ENCODE data around the gene ANGPTL8.

The ANGPTL8 gene

DNA sequence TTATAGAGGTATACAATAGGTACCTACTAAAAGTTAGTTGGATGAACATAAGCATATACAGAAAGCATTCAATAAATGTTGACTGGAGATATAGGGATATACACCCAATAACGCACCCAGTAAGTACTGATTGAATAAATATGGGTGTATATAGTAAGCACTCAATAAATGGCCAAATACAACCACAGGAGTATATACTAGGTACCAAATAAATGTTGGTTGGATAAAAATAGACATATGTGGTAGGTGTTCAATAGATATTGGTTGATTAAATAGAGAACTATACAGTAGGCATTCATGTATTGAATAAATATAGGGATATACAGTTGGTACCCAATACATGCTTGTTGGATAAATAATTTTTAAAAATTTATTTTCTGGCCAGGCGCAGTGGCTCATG lies 9.4 kb downstream of the ANGPTL8 start:
- peaks cover 8% of the 10 kb centered on the region for H3K4me1 ChIP-seq (ENCODE audit: control insufficient read depth, insufficient read depth, low read length, poor library complexity, severe bottlenecking)
- H3K9me3 ChIP-seq (ENCODE audit: control insufficient read depth, low read length) = no peaks in the 10 kb centered on the region
- H3K4me3 ChIP-seq (ENCODE audit: extremely low read depth, insufficient read depth, low read length, poor library complexity, severe bottlenecking) = no peak overlapping the region
- H3K36me3 ChIP-seq (ENCODE audit: control insufficient read depth, insufficient read depth, low read length) = peaks cover 53% of the 10 kb centered on the region
- no CpG with 5 or more reads among the region's 2 CpGs for WGBS, 2 experiments (ENCODE audit: insufficient coverage in 2 of 2)
- no peak overlapping the region for H3K27ac ChIP-seq (ENCODE audit: low read depth, low read length, severe bottlenecking)

DNA sequence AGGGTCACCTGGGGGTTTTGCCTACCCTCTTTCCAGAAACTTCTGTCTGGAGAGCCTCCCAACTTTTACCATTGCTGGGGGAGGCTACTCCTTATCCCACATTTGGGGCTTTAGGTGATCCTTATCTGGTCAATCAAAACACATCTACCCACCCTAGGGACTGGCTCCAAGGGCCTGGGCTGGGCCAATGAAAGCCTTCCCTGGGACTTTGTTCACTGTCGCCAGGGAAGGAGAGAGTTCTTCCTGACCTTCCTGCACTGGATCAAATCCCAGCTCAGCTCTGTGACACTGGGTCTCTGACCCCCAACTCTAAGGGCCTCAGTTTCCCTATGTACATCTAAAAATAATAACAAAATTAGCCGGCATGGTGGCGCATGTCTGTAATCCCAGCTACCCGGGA lies 11.8 kb downstream of the ANGPTL8 start:
- H3K4me1 ChIP-seq (ENCODE audit: control insufficient read depth, insufficient read depth, low read length, poor library complexity, severe bottlenecking) = peaks cover 8% of the 10 kb centered on the region
- H3K4me3 ChIP-seq (ENCODE audit: extremely low read depth, insufficient read depth, low read length, poor library complexity, severe bottlenecking) = no peak overlapping the region
- whole genome bisulfite sequencing, 2 experiments (ENCODE audit: insufficient coverage in 2 of 2) = 93 to 100% methylated on average over 3 to 4 of the region's 4 CpGs
- peaks cover 46% of the 10 kb centered on the region for H3K36me3 ChIP-seq (ENCODE audit: control insufficient read depth, insufficient read depth, low read length)
- H3K27ac ChIP-seq (ENCODE audit: low read depth, low read length, severe bottlenecking) = no peak overlapping the region
- no peaks in the 10 kb centered on the region for H3K9me3 ChIP-seq (ENCODE audit: control insufficient read depth, low read length)

DNA sequence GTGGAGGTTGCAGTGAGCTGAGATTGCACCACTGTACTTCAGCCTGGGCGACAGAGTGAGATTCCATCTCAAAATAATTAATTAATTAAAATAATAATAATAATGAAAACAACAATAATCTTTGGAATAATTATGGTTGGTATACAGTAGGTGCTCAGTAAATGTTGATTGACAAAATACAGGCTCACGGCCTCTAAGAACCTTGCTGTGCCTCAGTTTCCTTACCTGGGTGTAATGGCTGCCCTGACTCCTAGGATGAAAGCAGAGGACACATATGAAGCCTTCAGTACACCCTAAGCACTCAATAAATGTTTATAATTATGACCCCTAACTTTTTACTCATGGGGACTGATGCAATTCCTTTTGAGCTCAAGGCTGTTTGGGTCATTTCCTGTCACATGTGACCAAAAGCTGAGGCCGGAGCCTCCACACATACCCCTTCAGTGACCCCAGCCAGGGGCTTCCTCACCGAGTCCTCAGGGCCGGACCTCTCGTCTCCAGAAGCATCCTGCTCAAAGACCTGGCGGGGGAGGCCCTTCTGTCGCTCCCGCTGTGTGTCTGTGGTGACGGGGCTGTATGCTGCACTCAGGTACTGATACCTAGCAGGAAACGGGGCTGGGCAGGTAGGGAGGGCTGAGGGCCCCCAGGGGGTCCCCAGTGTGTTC lies 12.4 kb downstream of the ANGPTL8 start:
- 92 to 98% methylated on average over 8 to 10 of the region's 11 CpGs for WGBS, 2 experiments (ENCODE audit: insufficient coverage in 2 of 2)

DNA sequence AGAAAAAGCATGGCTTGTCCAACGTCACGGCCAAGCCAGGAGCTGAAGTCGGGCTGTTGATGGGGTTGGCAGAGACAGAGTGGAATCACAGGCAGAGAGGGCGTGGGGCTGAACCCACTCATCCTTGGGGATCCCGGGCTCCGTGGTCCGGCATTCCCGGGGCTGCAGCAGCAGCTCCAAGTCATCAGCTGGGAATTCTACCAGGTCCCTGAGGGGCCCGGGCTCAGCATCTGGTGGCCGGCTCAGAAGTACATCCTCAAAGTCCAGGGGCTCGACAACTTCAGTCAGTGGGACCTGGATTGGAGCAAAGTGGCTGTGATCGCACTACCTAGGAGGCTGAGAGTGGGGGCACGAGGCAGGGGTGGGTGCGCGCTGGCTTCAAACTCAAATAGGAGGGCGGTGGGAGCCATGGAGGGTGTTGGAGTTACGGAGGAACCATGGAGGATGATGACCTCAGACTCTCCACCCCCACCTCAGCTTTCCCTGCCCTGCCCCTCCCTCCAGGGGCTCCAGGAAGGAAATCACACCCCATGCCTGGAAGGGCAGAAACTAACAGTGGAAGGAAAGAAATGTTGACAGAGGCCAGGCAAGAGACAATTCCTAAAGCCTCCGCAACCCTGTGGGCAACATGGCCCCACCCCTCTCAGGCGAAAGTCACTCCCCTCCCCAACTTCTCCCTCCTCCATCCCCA lies 13.4 kb downstream of the ANGPTL8 start:
- Histone ChIP-seq H3K36me3 (ENCODE audit: control insufficient read depth, insufficient read depth, low read length) (peaks cover 33% of the 10 kb centered on the region), H3K4me1 (ENCODE audit: control insufficient read depth, insufficient read depth, low read length, poor library complexity, severe bottlenecking) (peaks cover 8% of the 10 kb centered on the region), H3K9me3 (ENCODE audit: control insufficient read depth, low read length) (no peaks in the 10 kb centered on the region), H3K4me3 (ENCODE audit: extremely low read depth, insufficient read depth, low read length, poor library complexity, severe bottlenecking) (no peak overlapping the region), H3K27ac (ENCODE audit: low read depth, low read length, severe bottlenecking) (no peak overlapping the region)
- 94 to 96% methylated on average over 11 to 16 of the region's 19 CpGs for WGBS, 2 experiments (ENCODE audit: insufficient coverage in 2 of 2)

More for the DNA sequence above, 12.4 kb downstream of the ANGPTL8 start:
- no peak overlapping the region for H3K4me3 ChIP-seq (ENCODE audit: extremely low read depth, insufficient read depth, low read length, poor library complexity, severe bottlenecking)
- no peak overlapping the region for H3K27ac ChIP-seq (ENCODE audit: low read depth, low read length, severe bottlenecking)
- no peaks in the 10 kb centered on the region for H3K9me3 ChIP-seq (ENCODE audit: control insufficient read depth, low read length)
- peaks cover 8% of the 10 kb centered on the region for H3K4me1 ChIP-seq (ENCODE audit: control insufficient read depth, insufficient read depth, low read length, poor library complexity, severe bottlenecking)
- H3K36me3 ChIP-seq (ENCODE audit: control insufficient read depth, insufficient read depth, low read length) = peaks cover 42% of the 10 kb centered on the region

DNA sequence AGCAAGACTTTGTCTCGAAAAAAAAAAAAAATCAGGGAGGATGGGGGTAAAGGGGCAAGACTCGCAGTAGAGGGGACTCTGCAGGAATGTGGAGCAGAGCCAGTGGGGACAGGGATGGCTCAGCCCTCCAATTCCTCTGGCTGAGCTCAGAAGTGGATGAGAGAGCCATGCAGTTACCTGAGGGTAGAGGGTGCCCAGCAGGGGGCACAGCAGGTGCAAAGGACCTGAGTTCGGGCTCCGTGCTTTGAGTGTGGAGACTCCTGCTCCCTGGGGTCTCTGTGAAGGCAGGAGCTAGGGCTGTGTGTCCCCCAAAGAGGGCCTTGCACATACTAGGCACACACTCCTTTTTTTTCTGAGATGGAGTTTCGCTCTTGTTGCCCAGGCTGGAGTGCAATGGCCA lies 15.2 kb downstream of the ANGPTL8 start:
- Histone ChIP-seq H3K27ac (ENCODE audit: low read depth, low read length, severe bottlenecking) (no peak overlapping the region), H3K4me1 (ENCODE audit: control insufficient read depth, insufficient read depth, low read length, poor library complexity, severe bottlenecking) (peaks cover 8% of the 10 kb centered on the region), H3K9me3 (ENCODE audit: control insufficient read depth, low read length) (no peaks in the 10 kb centered on the region), H3K4me3 (ENCODE audit: extremely low read depth, insufficient read depth, low read length, poor library complexity, severe bottlenecking) (no peak overlapping the region), H3K36me3 (ENCODE audit: control insufficient read depth, insufficient read depth, low read length) (peaks cover 22% of the 10 kb centered on the region)
- 88 to 89% methylated on average over 5 of the region's 5 CpGs for WGBS, 2 experiments (ENCODE audit: insufficient coverage in 2 of 2)

DNA sequence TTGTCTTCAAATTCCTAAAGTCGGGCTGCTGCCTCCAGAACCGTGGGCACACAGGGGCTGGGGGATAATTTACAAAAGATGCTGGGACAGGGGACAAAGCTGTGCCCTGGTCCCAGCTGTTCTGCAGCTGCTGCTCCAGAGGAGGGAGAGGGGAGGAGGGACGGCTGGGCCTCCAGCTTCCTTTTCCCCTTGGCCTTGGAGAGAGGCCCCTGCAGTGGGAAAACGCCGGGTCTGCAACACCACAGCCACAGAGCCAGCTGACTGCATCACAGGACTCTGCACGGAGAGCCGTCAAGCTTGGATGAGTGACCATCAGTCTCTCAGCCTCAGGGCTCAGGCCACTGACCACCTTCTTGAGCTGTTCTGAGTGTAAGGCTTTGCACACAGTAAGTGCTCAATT lies 16.8 kb downstream of the ANGPTL8 start:
- no peaks in the 10 kb centered on the region for H3K9me3 ChIP-seq (ENCODE audit: control insufficient read depth, low read length)

DNA sequence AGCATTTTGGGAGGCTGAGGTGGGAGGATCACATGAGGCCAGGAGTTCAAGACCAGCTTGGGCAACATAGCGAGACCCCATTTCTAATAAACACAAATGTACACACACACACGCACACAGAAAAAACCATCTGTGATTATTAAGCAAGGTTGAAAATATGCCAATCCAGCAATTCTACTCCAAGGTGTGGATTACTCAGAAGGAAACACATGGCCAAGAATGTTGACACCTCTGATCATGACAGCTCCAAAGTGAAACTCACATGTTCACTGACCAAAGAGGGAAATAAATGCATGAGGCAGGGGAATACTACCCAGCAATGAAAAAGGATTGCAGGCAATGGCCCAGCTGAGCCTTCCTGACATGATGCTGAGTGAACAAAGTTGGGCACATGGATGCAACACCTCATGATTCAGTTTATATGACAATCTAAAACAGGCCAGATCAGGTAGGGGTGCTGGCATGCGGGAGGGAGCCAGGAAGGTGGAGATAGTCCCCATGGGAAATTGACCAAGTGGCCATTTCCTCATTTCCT lies 18.5 kb downstream of the ANGPTL8 start:
- 100% methylated on average over 1 of the region's 3 CpGs for WGBS, 2 experiments (ENCODE audit: insufficient coverage in 2 of 2)
- H3K27ac ChIP-seq (ENCODE audit: low read depth, low read length, severe bottlenecking) = no peak overlapping the region
- H3K36me3 ChIP-seq (ENCODE audit: control insufficient read depth, insufficient read depth, low read length) = no peaks in the 10 kb centered on the region
- H3K4me1 ChIP-seq (ENCODE audit: control insufficient read depth, insufficient read depth, low read length, poor library complexity, severe bottlenecking) = peaks cover 8% of the 10 kb centered on the region
- H3K4me3 ChIP-seq (ENCODE audit: extremely low read depth, insufficient read depth, low read length, poor library complexity, severe bottlenecking) = no peak overlapping the region
- no peaks in the 10 kb centered on the region for H3K9me3 ChIP-seq (ENCODE audit: control insufficient read depth, low read length)

More for the DNA sequence above, 16.8 kb downstream of the ANGPTL8 start:
- Histone ChIP-seq H3K27ac (ENCODE audit: low read depth, low read length, severe bottlenecking) (no peak overlapping the region), H3K4me1 (ENCODE audit: control insufficient read depth, insufficient read depth, low read length, poor library complexity, severe bottlenecking) (peaks cover 8% of the 10 kb centered on the region), H3K4me3 (ENCODE audit: extremely low read depth, insufficient read depth, low read length, poor library complexity, severe bottlenecking) (no peak overlapping the region), H3K36me3 (ENCODE audit: control insufficient read depth, insufficient read depth, low read length) (peaks cover 12% of the 10 kb centered on the region)
- 37 to 60% methylated on average over 7 of the region's 7 CpGs for WGBS, 2 experiments (ENCODE audit: insufficient coverage in 2 of 2)

DNA sequence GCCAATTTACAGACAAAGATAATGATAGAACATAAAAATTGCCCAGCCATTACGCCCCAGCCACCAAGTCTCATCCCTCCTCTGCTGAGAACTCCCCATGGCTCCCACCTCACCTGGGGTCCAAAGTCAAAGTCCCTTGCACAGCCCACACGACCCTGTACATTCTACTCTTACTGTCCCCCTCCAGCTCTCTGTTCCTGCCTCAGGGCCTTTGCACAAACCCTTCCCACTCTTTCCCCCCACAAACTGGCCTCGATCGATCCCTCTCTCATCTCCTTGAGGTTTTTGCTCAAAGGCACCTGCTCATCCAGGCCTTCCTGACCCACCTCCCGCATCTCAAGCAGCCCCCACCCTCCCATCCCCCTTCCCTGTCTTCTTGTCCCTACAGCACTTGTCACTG lies 21.6 kb downstream of the ANGPTL8 start:
- H3K4me1 ChIP-seq (ENCODE audit: control insufficient read depth, insufficient read depth, low read length, poor library complexity, severe bottlenecking) = no peaks in the 10 kb centered on the region
- H3K4me3 ChIP-seq (ENCODE audit: extremely low read depth, insufficient read depth, low read length, poor library complexity, severe bottlenecking) = peak overlapping the region; percentile 66
- no peaks in the 10 kb centered on the region for H3K36me3 ChIP-seq (ENCODE audit: control insufficient read depth, insufficient read depth, low read length)
- H3K27ac ChIP-seq (ENCODE audit: low read depth, low read length, severe bottlenecking) = no peak overlapping the region
- WGBS, 2 experiments (ENCODE audit: insufficient coverage in 2 of 2) = 72% methylated on average over 5 of the region's 5 CpGs
- H3K9me3 ChIP-seq (ENCODE audit: control insufficient read depth, low read length) = no peaks in the 10 kb centered on the region

DNA sequence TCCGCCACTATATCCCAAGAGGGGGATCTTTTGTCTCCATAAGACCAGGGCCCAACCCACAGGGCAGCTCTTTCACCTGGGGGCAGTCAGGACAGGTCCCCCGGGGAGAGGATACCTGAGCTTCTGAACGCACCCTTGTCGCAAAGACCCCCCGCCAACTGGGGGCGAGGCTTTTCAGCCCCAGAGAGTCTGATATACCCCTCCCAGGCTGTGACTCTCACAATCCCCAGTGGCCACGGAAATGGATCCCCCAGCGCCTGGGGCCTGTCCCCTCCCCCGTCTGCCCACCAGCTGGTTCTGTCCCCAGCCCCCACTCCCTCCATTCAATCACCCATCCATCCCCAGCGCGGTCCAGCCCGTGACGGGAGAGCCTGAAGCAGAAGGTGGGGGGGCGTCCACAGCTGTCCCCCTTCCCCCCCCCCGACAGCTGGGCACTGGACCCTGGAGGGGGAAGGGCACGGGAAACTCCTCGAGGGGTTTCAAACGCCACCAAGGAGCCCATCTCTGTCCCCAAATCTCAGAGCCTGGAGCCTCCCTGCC lies 22.1 kb downstream of the ANGPTL8 start:
- Histone ChIP-seq H3K4me3 (ENCODE audit: extremely low read depth, insufficient read depth, low read length, poor library complexity, severe bottlenecking) (peak overlapping the region; percentile 66), H3K4me1 (ENCODE audit: control insufficient read depth, insufficient read depth, low read length, poor library complexity, severe bottlenecking) (no peaks in the 10 kb centered on the region)

DNA sequence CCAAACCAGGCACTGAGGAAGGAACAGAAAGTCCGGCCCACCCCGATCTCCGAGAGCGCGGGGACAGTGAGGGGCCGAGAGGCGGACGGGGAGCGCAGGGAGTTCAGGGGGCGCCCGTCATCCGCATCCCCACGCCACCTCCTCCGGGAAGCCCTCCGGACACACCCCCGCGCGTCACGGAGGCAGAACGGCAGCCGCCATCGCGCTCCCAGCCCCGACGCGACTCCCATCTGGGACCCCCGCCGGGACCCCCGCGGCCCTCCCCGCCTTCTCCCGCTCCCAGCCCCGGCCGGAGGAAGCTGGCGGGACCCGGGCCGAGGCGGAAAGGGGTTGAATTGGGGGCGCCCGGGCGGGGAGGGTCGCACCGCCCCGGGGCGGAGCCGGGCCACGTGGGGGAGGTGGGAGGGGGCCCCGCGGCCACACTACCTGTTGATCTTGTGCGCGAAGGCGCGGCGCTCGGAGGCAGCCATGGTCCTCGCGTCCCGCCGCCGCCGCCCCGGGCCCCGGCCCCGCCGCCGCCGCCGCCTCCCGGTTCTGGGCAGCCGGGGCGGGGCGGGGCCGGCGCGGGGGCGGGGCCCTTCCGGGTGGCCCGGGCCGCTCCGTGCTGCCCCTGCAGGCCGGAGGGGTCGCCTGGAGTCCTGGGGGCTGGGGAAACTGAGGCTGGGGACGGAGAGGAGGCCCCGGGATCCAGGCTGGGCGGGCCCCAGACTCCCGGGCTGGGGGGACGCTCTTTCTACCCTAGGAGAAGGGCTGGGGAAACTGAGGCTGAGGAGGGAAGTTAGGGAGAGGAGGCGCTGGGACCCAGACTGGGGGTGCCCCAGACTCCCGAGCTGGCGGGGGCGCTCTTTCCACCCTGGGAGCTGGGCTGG lies 22.8 kb downstream of the ANGPTL8 start, which contains the start of gene DOCK6:
DOCK6 (minus strand) TSS at position 554 of the 869 bp plus-strand sequence; CDS start at position 470, 84 bp downstream.
- WGBS, 2 experiments (ENCODE audit: insufficient coverage in 2 of 2) = 1 to 7% methylated on average over 29 of the region's 91 CpGs
- H3K36me3 ChIP-seq (ENCODE audit: control insufficient read depth, insufficient read depth, low read length) = no peaks in the 10 kb centered on the region
- H3K4me1 ChIP-seq (ENCODE audit: control insufficient read depth, insufficient read depth, low read length, poor library complexity, severe bottlenecking) = no peaks in the 10 kb centered on the region
- H3K4me3 ChIP-seq (ENCODE audit: extremely low read depth, insufficient read depth, low read length, poor library complexity, severe bottlenecking) = peak within 1 kb of the TSS; percentile 66
- H3K27ac ChIP-seq (ENCODE audit: low read depth, low read length, severe bottlenecking) = no peak within 1 kb of the TSS
- no peaks in the 10 kb centered on the region for H3K9me3 ChIP-seq (ENCODE audit: control insufficient read depth, low read length)

More for the DNA sequence above, 22.1 kb downstream of the ANGPTL8 start:
- Histone ChIP-seq H3K9me3 (ENCODE audit: control insufficient read depth, low read length) (no peaks in the 10 kb centered on the region), H3K36me3 (ENCODE audit: control insufficient read depth, insufficient read depth, low read length) (no peaks in the 10 kb centered on the region), H3K27ac (ENCODE audit: low read depth, low read length, severe bottlenecking) (no peak overlapping the region)
- WGBS, 2 experiments (ENCODE audit: insufficient coverage in 2 of 2) = 21 to 46% methylated on average over 6 to 10 of the region's 18 CpGs

All from mesodermal cell (in vitro differentiated cells).